HL-60/S4 treated with phorbol 12-myristate 13-acetate at 8.2 ng/mL for 4 days and 3 days (cell line): ENCODE data around the gene ACAT1.

Experiments used
- in situ Hi-C: fragments of 300-500 bp; cut with MboI; formaldehyde crosslinking; loops from 2 replicates; pipeline ENCODE4 v1.15.0; 2022; ENCODE audit warnings: low sequenced_read_pairs

ACAT1 gene

GRCh38 chr11:108121274-108122155 is at the start of gene ACAT1:
Gene ACAT1 (plus strand): TSS chr11:108121567. CDS start chr11:108121607, 40 bp downstream.
- in situ Hi-C loops: loop anchor here (25.0 kb wide), 1 partner anchor 541 kb away; the partner anchor contains the start of gene DDX10

DNA sequence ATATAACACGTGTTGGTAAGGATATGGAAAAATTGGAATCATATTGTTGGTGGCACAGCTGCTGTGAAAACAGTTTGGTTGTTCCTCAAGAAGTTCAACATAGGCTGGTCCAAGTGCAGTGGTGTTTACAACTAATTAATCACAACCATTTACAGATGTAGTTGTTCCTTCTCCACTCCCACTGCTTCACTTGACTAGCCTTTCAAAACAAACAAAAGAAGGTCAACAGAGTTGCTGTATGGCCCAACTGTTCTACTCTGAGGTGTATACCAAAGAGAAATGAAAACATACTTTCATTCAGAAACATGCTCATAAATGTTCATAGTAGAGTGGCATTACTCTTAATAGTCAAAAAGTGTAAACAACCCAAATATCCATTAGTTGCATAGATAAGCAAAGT is 36.6 kb upstream of the ACAT1 start:
- in situ Hi-C loops: no loop called here

DNA sequence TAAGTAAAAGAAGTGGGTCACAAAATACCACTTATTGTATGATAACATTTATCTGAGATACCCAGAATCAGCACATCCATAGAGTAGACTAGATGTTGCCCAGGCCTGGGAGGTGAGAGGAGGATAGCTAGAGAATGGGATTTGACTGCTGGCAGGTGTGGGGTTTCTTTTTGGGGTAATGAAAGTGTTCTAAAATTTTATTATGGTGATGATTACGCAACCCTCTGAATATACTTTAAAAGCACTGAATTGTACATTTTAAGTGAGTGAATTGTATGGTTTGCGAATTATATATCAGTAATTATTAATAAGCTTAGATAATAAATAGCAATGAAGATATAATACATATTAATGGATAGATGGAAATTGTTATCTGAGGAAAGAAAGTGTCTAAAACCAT is 35.7 kb upstream of the ACAT1 start:
- in situ Hi-C loops: no loop called here

DNA sequence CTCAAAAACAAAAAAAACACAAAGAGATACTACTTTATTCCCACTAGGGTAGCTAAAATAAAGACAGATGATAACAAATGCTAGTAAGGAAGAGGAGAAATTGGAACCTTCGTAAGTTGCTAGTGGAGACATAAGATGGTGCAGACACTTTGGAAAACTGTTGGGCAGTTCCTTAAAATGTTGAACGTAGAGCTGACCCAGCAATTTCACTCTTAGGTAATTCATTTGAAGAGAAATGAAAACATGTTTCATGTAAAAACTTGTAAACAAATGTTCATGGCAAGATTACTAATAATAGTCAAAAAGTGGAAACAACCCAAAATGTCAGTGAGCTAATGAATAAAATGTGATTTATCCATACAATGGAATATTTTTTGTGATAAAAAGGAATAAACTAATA is 29.2 kb upstream of the ACAT1 start:
- in situ Hi-C loops: no loop called here

- in situ Hi-C loops: no loop called here
Observed at GRCh38 chr11:108093128-108093904, 28.1 kb upstream of the ACAT1 start.

- in situ Hi-C loops: no loop called here
Observed at GRCh38 chr11:108097179-108097578, 24.2 kb upstream of the ACAT1 start.

DNA sequence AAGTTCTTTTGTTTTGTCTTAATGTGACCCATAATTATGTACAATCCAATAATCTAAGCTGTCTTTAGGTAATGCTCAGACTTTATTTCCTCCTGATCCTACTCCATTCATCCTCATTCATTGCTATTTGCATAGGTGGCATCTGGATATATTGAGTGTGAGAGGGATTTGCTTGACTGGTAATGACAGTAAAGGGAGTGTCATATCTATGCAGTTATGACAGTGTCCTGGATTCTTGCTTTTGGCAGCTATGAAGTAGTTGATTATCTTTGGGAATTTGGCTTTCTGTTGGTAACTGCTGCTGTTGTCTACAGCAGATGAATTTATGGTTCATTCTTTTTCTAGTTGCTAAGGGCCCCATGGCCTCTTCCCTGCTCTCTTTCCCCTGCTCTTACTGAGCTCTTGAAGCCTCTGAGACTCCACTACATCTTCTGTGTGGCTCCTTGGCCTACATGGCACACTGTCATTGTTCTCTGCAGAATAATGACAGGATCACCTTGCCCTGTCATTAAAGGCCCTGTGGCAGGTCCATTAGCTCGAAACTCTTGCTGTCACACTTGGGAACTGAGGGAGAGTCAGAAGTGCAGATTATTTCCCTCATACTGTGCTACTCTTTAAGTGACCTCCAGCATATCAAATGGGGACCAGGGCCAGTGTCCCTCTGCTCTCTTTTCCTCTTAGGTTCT is 20.1 kb upstream of the ACAT1 start:
- in situ Hi-C loops: loop anchor here (25.0 kb wide), 1 partner anchor 561 kb away; the partner anchor contains the start of gene DDX10

DNA sequence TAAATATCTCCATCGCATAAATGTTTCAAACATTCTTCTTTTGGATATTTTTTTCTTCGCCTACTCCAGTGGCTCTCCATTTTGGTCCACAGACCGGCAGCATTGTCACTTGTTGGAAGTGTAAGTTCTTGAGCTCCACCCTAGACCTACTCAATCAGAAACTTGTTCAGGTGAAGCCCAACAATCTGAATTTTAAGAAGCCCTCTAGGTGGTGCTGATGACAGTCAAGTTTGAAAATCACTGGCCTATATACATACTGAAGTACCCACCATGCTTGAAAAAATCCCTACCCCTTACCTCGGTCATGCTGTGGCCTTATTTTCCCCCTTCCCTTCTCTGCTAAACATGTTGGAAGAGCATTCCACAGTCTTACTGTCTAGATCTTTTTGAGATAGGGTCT is 10.2 kb upstream of the ACAT1 start:
- in situ Hi-C loops: loop anchor here (25.0 kb wide), 1 partner anchor 551 kb away; the partner anchor contains the start of gene DDX10

GRCh38 chr11:108112057-108112456 is 9.3 kb upstream of the ACAT1 start:
- in situ Hi-C loops: loop anchor here (25.0 kb wide), 1 partner anchor 550 kb away; the partner anchor contains the start of gene DDX10

DNA sequence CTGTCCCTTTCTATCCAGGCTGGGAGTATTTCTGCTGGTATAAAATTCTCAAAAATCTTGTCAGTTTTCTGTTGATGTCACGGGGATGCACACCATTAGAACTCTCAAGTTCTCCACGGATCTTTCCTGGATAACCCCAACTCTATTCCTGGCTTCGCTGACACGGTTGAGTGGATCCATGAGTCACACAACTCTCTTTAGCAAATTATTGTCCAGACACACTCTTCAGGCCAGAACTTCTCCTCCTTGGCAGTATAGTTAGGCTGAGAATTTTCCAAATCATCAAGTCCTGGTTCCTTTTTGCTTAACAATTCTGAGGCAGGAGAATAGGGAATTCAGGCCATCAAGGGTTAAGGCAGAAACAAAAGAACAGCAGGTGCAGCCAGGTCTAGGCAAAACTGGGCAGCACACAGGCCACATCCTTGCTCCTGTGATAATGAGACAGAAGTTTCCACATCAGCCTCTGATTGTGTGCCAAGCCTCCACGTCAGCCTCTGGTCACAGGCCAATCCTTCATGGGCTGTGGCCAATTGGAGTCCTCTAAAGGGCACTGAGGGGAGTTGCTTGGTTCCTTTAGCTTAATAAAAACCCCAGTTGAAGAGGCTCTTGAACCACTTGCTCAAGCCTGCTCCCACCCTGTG is 5.7 kb upstream of the ACAT1 start:
- in situ Hi-C loops: loop anchor here (25.0 kb wide), 1 partner anchor 547 kb away; the partner anchor contains the start of gene DDX10

GRCh38 chr11:108117746-108118371 is 3.5 kb upstream of the ACAT1 start:
- in situ Hi-C loops: loop anchor here (25.0 kb wide), 1 partner anchor 544 kb away; the partner anchor contains the start of gene DDX10

DNA sequence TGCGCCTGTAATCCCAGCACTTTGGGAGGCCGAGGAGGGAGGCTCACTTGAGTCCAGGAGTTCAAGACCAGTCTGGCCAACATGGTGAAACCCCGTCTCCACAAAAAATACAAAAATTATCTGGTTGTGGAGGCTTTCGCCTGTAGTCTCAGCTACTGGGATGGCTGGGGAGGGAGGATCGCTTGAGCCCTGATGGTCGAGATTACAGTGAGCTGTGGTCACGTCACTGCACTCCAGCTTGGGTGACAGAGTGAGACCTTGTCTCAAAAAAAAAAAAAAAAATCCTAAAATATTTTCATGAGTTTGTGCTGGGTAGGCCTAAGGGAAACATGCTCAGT is 462 bp upstream of the ACAT1 start:
- in situ Hi-C loops: loop anchor here (25.0 kb wide), 1 partner anchor 541 kb away; the partner anchor contains the start of gene DDX10

DNA sequence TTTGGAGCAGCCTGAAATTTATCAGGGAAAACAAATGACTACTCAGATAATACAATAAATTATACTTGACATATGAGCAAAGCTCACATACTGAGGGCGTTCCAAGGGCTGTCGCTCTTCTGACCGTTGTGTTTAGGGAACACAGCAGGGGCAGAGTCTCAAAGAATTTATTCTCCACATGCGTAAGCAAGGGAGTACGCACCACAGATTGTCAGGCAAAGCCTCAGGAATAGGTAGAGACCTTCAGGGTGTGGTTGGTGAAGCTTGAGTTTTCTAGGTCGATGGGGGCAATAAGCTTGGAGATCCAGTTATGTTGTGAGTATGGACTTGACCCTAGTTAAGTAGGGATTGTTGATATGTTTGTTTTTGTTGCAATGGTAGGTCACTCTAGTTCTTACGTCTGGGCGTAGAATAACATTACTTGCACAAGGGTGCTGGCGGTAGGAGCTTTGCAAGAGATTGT is 830 bp downstream of the ACAT1 start:
- in situ Hi-C loops: loop anchor here (25.0 kb wide), 1 partner anchor 540 kb away; the partner anchor contains the start of gene DDX10

- in situ Hi-C loops: loop anchor here (25.0 kb wide), 2 partner anchors 112 to 212 kb away; no protein-coding TSS in a partner anchor
Observed at GRCh38 chr11:108125096-108125495, 3.7 kb downstream of the ACAT1 start.

DNA sequence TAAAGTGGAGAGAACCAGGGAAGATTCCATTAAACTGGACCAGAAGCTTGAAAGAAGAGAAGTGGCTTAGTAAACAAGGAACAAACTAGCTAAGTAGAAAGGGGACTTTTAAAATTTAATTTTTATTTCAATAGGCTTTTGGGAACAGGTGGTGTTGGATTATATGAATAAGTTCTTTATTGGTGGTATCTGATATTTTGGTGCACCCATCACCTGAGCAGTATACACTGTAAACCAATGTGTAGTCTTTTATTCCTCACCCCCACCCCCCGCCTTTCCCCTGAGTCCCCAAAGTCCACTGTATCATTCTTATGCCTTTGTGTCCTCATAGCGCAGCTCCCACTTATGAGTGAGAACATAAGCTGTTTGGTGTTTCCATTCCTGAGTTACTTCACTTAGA is 7.4 kb downstream of the ACAT1 start:
- in situ Hi-C loops: loop anchor here (25.0 kb wide), 2 partner anchors 109 to 209 kb away; no protein-coding TSS in a partner anchor

DNA sequence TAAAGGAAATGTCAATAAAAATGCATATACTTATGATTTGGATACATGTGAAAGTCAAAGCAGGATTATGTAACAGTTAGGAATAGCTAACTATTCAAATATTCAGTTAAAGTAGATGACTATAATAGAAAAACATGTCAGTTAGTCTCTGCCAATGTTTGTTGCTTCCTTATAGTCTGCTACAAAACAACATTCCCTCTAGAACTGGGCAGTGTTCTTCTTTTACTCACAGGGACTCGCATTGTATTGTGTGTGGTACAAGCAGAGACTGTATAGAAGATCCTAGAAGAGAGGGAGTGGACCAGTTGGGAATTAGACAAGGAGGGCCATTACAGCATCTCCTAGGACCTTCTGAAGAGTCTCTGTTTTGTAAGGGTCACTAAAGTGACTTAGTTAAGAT is 10.6 kb downstream of the ACAT1 start:
- in situ Hi-C loops: loop anchor here (25.0 kb wide), 2 partner anchors 105 to 205 kb away; no protein-coding TSS in a partner anchor

DNA sequence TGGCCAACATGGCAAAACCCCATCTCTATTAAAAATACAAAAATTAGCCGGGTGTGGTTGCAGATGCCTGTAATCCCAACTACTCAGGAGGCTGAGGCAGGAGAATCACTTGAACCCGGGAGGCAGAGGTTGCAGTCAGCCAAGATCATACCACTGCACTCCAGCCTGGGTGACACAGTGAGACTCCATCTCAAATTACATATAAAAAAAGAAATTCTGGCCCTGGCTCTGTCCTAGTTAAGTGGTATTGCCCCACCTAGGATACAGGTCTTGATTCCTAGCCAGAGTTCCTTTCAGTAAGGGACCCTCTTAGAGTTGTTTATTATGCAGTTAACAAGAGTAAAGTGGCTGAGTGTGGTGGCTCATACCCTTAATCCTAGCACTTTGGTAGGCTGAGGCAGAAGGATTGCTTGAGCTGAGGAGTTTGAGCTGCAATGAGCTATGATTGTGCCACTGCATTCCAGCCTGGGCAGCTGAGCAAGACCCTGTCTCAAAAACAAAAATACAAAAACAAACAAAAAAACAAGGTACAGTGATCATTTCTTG is 11.7 kb downstream of the ACAT1 start:
- in situ Hi-C loops: loop anchor here (25.0 kb wide), 2 partner anchors 104 to 204 kb away; no protein-coding TSS in a partner anchor

GRCh38 chr11:108135845-108136544 is 14.6 kb downstream of the ACAT1 start:
- in situ Hi-C loops: loop anchor here (25.0 kb wide), 2 partner anchors 101 to 201 kb away; no protein-coding TSS in a partner anchor
